ENCODE data around the gene TRPM2. TPM values are rescaled to one million over a fixed set of nuclear protein-coding genes. Genes with fewer than 3 reads are reported as not detected.
A peak's percentile ranks its signal among the peaks of the same experiment; 100 is the strongest.

The TRPM2 gene
- total RNA-seq, 2 experiments from 2014 or later = 1.9 to 2.9 TPM

- no peak overlapping the region for H3K27ac Mint-ChIP-seq
- H3K4me1 Mint-ChIP-seq (ENCODE audit: low read depth) = peaks cover 18% of the 10 kb centered on the region
- no peaks in the 10 kb centered on the region for H3K9me3 Mint-ChIP-seq
- intact Hi-C loops (cut with DNase I, micrococcal nuclease) = no loop called here
- Histone ChIP-seq H3K27ac (ENCODE audit: low read depth in 1 of 2, low read length in 2 of 2) (no peak overlapping the region), H3K9me3 (ENCODE audit: control insufficient read depth in 1 of 2, insufficient read depth in 1 of 2, low read length in 2 of 2) (peaks cover 0 to 5% of the 10 kb centered on the region in 2 experiments), H3K36me3 (ENCODE audit: insufficient read depth, low read length) (no peaks in the 10 kb centered on the region), H3K4me1 (ENCODE audit: insufficient read depth, low read length) (peaks cover 32% of the 10 kb centered on the region), H3K4me3 (ENCODE audit: low read length) (no peak overlapping the region), H3K27me3 (ENCODE audit: control insufficient read depth in 1 of 2, insufficient read depth in 2 of 2, low read length in 2 of 2) (peaks cover 15 to 19% of the 10 kb centered on the region in 2 experiments)
- H3K36me3 Mint-ChIP-seq (ENCODE audit: low read depth) = no peaks in the 10 kb centered on the region
- H3K27me3 Mint-ChIP-seq = peaks cover 14% of the 10 kb centered on the region
- H3K4me3 Mint-ChIP-seq = peak overlapping the region; percentile 34
- POLR2A ChIA-PET = interaction anchor here (0.6 kb wide), 1 partner anchor 9 kb away, joined by 3 read pairs; no protein-coding TSS in a partner anchor
- CTCF ChIA-PET = no interaction called here
- DNase-seq (no peak), ATAC-seq (ENCODE audit: poor library complexity) (no peak)
- TF ChIP-seq, protein P1, sequence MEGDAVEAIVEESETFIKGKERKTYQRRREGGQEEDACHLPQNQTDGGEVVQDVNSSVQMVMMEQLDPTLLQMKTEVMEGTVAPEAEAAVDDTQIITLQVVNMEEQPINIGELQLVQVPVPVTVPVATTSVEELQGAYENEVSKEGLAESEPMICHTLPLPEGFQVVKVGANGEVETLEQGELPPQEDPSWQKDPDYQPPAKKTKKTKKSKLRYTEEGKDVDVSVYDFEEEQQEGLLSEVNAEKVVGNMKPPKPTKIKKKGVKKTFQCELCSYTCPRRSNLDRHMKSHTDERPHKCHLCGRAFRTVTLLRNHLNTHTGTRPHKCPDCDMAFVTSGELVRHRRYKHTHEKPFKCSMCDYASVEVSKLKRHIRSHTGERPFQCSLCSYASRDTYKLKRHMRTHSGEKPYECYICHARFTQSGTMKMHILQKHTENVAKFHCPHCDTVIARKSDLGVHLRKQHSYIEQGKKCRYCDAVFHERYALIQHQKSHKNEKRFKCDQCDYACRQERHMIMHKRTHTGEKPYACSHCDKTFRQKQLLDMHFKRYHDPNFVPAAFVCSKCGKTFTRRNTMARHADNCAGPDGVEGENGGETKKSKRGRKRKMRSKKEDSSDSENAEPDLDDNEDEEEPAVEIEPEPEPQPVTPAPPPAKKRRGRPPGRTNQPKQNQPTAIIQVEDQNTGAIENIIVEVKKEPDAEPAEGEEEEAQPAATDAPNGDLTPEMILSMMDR (IDR thresholded peaks at IDR 0.05) = no peak
Measured at GRCh38 chr21:44348861-44349260, 4.6 kb upstream of the TRPM2 start.

DNA sequence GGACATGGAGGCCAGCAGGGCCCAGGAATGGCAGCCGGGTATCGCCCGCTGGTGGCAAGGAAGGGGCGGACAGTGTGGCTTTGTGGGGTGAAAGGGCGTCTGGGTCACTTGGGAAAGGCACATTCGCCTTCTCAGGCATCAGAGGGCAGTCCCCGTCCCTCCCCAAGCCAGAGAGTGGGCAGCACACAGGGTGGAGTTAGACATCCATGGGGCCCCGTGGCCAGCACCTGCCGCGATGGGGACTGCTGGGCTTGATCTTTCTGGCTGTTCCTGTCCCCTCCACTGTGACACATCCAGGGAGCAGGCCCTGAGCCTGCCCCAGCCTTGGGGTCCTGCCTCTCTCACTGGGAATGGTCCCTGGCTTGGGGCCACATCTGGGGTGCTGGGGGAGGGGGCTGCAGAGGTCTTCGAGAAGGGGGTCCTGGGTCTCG, 4.0 kb upstream of the TRPM2 start:
- no peak for ATAC-seq (ENCODE audit: poor library complexity)

GRCh38 chr21:44349847-44350772, 3.3 kb upstream of the TRPM2 start:
- Mint-ChIP-seq H3K9me3 (no peaks in the 10 kb centered on the region), H3K36me3 (ENCODE audit: low read depth) (no peaks in the 10 kb centered on the region), H3K27ac (no peak overlapping the region), H3K4me3 (no peak overlapping the region), H3K4me1 (ENCODE audit: low read depth) (peaks cover 31% of the 10 kb centered on the region), H3K27me3 (peaks cover 14% of the 10 kb centered on the region)
- TF ChIP-seq, protein P1 (IDR thresholded peaks at IDR 0.05) = no peak
- ChIA-PET CTCF (no interaction called here), POLR2A (no interaction called here)
- H3K9me3 ChIP-seq (ENCODE audit: control insufficient read depth in 1 of 2, insufficient read depth in 1 of 2, low read length in 2 of 2) = peaks cover 0 to 5% of the 10 kb centered on the region in 2 experiments
- H3K27me3 ChIP-seq (ENCODE audit: control insufficient read depth in 1 of 2, insufficient read depth in 2 of 2, low read length in 2 of 2) = peaks cover 15% of the 10 kb centered on the region in 2 experiments
- DNase-seq (peak in 1 of 14 experiments; percentile 39), ATAC-seq (ENCODE audit: poor library complexity) (no peak)
- no peaks in the 10 kb centered on the region for H3K36me3 ChIP-seq (ENCODE audit: insufficient read depth, low read length)
- H3K4me1 ChIP-seq (ENCODE audit: insufficient read depth, low read length) = peaks cover 44% of the 10 kb centered on the region
- no peak overlapping the region for H3K27ac ChIP-seq (ENCODE audit: low read depth in 1 of 2, low read length in 2 of 2)
- intact Hi-C loops (cut with DNase I, micrococcal nuclease) = loop anchor here in 1 of 2 experiments (5.0 to 10.0 kb wide), 2 partner anchors 48 to 65 kb away; partner anchors contain the start of gene PFKL
- no peak overlapping the region for H3K4me3 ChIP-seq (ENCODE audit: low read length)

More for the DNA sequence above, 4.0 kb upstream of the TRPM2 start:
- H3K9me3 Mint-ChIP-seq = no peaks in the 10 kb centered on the region
- H3K4me1 Mint-ChIP-seq (ENCODE audit: low read depth) = peaks cover 24% of the 10 kb centered on the region
- no peak overlapping the region for H3K27ac Mint-ChIP-seq
- H3K4me1 ChIP-seq (ENCODE audit: insufficient read depth, low read length) = peaks cover 37% of the 10 kb centered on the region
- ChIA-PET CTCF (no interaction called here), POLR2A (no interaction called here)
- H3K27ac ChIP-seq (ENCODE audit: low read depth in 1 of 2, low read length in 2 of 2) = no peak overlapping the region
- peaks cover 0 to 5% of the 10 kb centered on the region in 2 experiments for H3K9me3 ChIP-seq (ENCODE audit: control insufficient read depth in 1 of 2, insufficient read depth in 1 of 2, low read length in 2 of 2)
- DNase-seq = no peak
- H3K36me3 ChIP-seq (ENCODE audit: insufficient read depth, low read length) = no peaks in the 10 kb centered on the region
- no peak overlapping the region for H3K4me3 ChIP-seq (ENCODE audit: low read length)
- H3K4me3 Mint-ChIP-seq = no peak overlapping the region
- intact Hi-C loops (cut with DNase I, micrococcal nuclease) = no loop called here
- peaks cover 14% of the 10 kb centered on the region for H3K27me3 Mint-ChIP-seq
- H3K27me3 ChIP-seq (ENCODE audit: control insufficient read depth in 1 of 2, insufficient read depth in 2 of 2, low read length in 2 of 2) = peaks cover 15 to 19% of the 10 kb centered on the region in 2 experiments
- TF ChIP-seq, protein P1 (IDR thresholded peaks at IDR 0.05) = no peak
- no peaks in the 10 kb centered on the region for H3K36me3 Mint-ChIP-seq (ENCODE audit: low read depth)
